K562 (cell line): ENCODE measurements around the gene CCDC27. TPM values are rescaled to one million over a fixed set of nuclear protein-coding genes. Genes with fewer than 3 reads are reported as not detected.

Experiments
- EP400 ChIP-seq: fragments of 450-650 bp; IDR thresholded peaks from 2 replicates; pipeline ENCODE4 v1.6.1; 2017; ENCODE audit warnings: antibody characterized with exemption, mild to moderate bottlenecking, moderate library complexity
- HDAC6 ChIP-seq: IDR thresholded peaks from 2 replicates; pipeline ENCODE4 v1.6.1; 2012; ENCODE audit warnings: low read depth, mild to moderate bottlenecking, control low read depth, inconsistent platforms, low read length, moderate library complexity
- JUNB ChIP-seq: fragments of 450-650 bp; formaldehyde crosslinking; conservative IDR thresholded peaks from 2 replicates; pipeline ENCODE4 v1.4.0; 2020; ENCODE audit warnings: mild to moderate bottlenecking
- MGA ChIP-seq: fragments of 450-650 bp; IDR thresholded peaks from 2 replicates; pipeline ENCODE4 v1.6.1; 2016; ENCODE audit warnings: mild to moderate bottlenecking, moderate library complexity
- ZBTB1 ChIP-seq: sonication (generic); formaldehyde crosslinking; IDR thresholded peaks from 2 replicates; pipeline ENCODE4 v1.8.1; 2023; ENCODE audit warnings: missing genetic modification reagents, low read depth, mild to moderate bottlenecking, borderline replicate concordance
- ZNF57 ChIP-seq: fragments of 450-650 bp; formaldehyde crosslinking; IDR thresholded peaks from 2 replicates; pipeline ENCODE4 v1.4.0; 2020; ENCODE audit warnings: mild to moderate bottlenecking, moderate library complexity
- polyA plus RNA-seq, 8 experiments: library from polyadenylated mRNA; depleted of rRNA in 4 of 8; stranded (reverse) in 5 of 8; unstranded in 3 of 8; fragments of >200 nt; fragmentation: Nextera tagmentation in 2 of 8; fragmentation: Illumina TruSeq in 1 of 8; extraction: Ambion mirVana in 2 of 8; extraction: Trizol in 1 of 8; gene quantifications; 2 replicates each; pipeline versions ENCODE4 v1.2.1 to v1.2.3, GENCODE V29; 2011 to 2014; ENCODE audit warnings: inconsistent platforms in 1 of 8, missing spikeins in 1 of 8
- total RNA-seq, 7 experiments: library from RNA; depleted of rRNA in 6 of 7; stranded (reverse); fragments of >200 nt in 6 of 7; fragmentation: Illumina TruSeq in 2 of 7; extraction: Trizol in 2 of 7; gene quantifications; 2 replicates each; pipeline versions ENCODE4 v1.2.1 to v1.2.3, GENCODE V29; 2011 to 2021; ENCODE audit warnings: low replicate concordance in 1 of 7
- TF ChIP-seq, protein P1 (sequence below): IDR thresholded peaks from 2 replicates; pipeline ENCODE4 v1.6.1; 2016; ENCODE audit warnings: missing genetic modification characterization, missing compliant biosample characterization

The CCDC27 gene
- total and polyA plus RNA-seq, 9 of the 15 experiments (the other 6 are each of a cell fraction or from before 2014, with no cell fraction given), result 0.01 to 0.04 TPM; not detected in 7

- TF ChIP-seq, protein P1, sequence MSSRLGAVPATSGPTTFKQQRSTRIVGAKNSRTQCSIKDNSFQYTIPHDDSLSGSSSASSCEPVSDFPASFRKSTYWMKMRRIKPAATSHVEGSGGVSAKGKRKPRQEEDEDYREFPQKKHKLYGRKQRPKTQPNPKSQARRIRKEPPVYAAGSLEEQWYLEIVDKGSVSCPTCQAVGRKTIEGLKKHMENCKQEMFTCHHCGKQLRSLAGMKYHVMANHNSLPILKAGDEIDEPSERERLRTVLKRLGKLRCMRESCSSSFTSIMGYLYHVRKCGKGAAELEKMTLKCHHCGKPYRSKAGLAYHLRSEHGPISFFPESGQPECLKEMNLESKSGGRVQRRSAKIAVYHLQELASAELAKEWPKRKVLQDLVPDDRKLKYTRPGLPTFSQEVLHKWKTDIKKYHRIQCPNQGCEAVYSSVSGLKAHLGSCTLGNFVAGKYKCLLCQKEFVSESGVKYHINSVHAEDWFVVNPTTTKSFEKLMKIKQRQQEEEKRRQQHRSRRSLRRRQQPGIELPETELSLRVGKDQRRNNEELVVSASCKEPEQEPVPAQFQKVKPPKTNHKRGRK (tag), result no peak
- TF ChIP-seq EP400 (no peak), HDAC6 (no peak), MGA (peak; percentile 81), JUNB (CRISPR knock-in tag) (0 out of 2 replicates have a peak, but pooled peaks have one; percentile 18), ZBTB1 (CRISPR knock-in tag) (no peak), ZNF57 (CRISPR knock-in tag) (0 out of 2 replicates have a peak, but pooled peaks have one; percentile 33)
Measured at GRCh38 chr1:3773572-3774275, 21.5 kb downstream of the CCDC27 start (continued).
